Lung microvascular endothelial cell (primary cell): ENCODE measurements around the gene ME3. TPM values are rescaled to one million over a fixed set of nuclear protein-coding genes. Genes with fewer than 3 reads are reported as not detected.
"Not testable (repeated sequence)": the region's sequence is repeated elsewhere in the genome, so short reads cannot be mapped to it uniquely, and the experiment has no call there.

Experiments used
- DNase-seq, 2 donors: peaks; one replicate each; pipeline versions ENCODE4 v3.0.0 to v3.0.0-alpha.2; 2010; ENCODE audit warnings: low read depth in 2 of 2
- total RNA-seq: library from RNA; depleted of rRNA; stranded (reverse); fragments of >200 nt; gene quantifications from 2 replicates; pipeline ENCODE4 v1.2.1, GENCODE V29; 2014

The ME3 gene
- total RNA-seq, 1 donor from 2014 or later, result 23.6 TPM

- DNase-seq, result no peak
These were observed 49.3 kb downstream of the ME3 start for GRCh38 chr11:86623041-86623621.

- DNase-seq, result no peak
These were observed 50.6 kb downstream of the ME3 start for GRCh38 chr11:86621854-86622253.

- DNase-seq, result no peak
These were observed 51.4 kb downstream of the ME3 start for GRCh38 chr11:86620891-86621521.

- DNase-seq, result not testable (repeated sequence)
These were observed 53.0 kb downstream of the ME3 start for GRCh38 chr11:86619428-86619827.

GRCh38 chr11:86617502-86617901 lies 54.9 kb downstream of the ME3 start:
- DNase-seq, result no peak

GRCh38 chr11:86615487-86615886 lies 56.9 kb downstream of the ME3 start:
- DNase-seq, result no peak

- DNase-seq, result no peak
These were observed 61.7 kb downstream of the ME3 start for GRCh38 chr11:86610559-86611341.

GRCh38 chr11:86608251-86608799 lies 64.1 kb downstream of the ME3 start:
- DNase-seq, result peak; percentile 80 to 88

GRCh38 chr11:86606836-86607481 lies 65.5 kb downstream of the ME3 start:
- DNase-seq, result peak; percentile 71 to 94

GRCh38 chr11:86606270-86606835 lies 66.1 kb downstream of the ME3 start:
- DNase-seq, result no peak

GRCh38 chr11:86596861-86597586 lies 75.4 kb downstream of the ME3 start:
- DNase-seq, result peak; percentile 62 to 97

- no peak for DNase-seq
These were observed 76.5 kb downstream of the ME3 start for GRCh38 chr11:86595955-86596354.

GRCh38 chr11:86595451-86595850 lies 77.0 kb downstream of the ME3 start:
- DNase-seq, result peak; percentile 42 to 51

- DNase-seq, result no peak
These were observed 77.7 kb downstream of the ME3 start for GRCh38 chr11:86594746-86595145.

- DNase-seq, result no peak
These were observed 78.6 kb downstream of the ME3 start for GRCh38 chr11:86593833-86594232.

- DNase-seq, result peak; percentile 96 to 99
These were observed 79.6 kb downstream of the ME3 start for GRCh38 chr11:86592659-86593451.

- DNase-seq, result peak in 1 of 2 donors; percentile 83
These were observed 80.3 kb downstream of the ME3 start for GRCh38 chr11:86592047-86592591.

GRCh38 chr11:86591631-86592030 lies 80.8 kb downstream of the ME3 start:
- no peak for DNase-seq

- DNase-seq, result no peak
These were observed 82.4 kb downstream of the ME3 start for GRCh38 chr11:86589856-86590589.
